ENCODE data around the gene CFAP46. TPM values are rescaled to one million over a fixed set of nuclear protein-coding genes. Genes with fewer than 3 reads are reported as not detected.

The CFAP46 gene
- total and polyA plus RNA-seq, 2 donors (not counting 1 experiment from before 2014, with no cell fraction given): 0.07 TPM; not detected in 1

DNA sequence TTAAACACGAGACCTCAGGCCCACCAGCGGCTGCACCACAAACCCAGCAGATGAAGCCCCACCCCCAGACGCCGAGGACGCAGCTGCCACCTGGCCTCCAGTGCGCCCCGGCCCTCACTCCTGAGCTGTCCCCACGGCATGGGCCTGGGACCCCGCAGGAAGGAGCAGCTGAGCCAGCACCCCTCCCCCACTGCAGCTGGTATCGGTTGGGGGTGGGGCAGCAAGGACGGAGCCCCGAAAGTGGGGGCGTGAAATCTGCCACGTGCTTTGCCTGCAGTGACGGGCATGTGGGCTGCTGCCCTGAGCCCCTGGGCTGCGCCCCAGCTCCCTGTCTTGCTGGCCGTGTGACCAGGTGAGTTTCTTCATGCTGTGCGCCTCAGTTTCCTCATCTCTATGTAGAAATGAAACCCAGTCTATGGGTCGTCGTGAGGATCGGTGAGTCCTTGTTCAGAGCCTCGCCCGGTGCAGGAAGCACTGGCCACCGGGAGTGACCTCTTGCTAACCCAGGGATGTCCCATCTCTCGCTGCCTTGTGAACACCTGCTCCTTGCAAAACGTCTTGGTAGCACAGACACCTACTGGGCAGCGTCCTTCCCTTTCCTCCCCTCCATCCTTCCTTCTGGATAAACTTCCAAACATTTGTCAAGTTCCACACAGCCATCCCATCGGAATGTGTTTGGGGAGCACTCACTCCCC lies 32.0 kb downstream of the CFAP46 start:
- no peaks in the 10 kb centered on the region for H3K36me3 ChIP-seq (replicated peaks in 1 of 2; ENCODE audit: control extremely low read depth in 1 of 2, control insufficient read depth in 1 of 2, extremely low read depth in 1 of 2, insufficient read depth in 2 of 2, low read length in 1 of 2)
- H3K27me3 Mint-ChIP-seq: peaks cover 14% of the 10 kb centered on the region
- H3K9ac ChIP-seq (ENCODE audit: low read length): no peak overlapping the region
- no peak overlapping the region for H3K4me3 Mint-ChIP-seq
- H3K27ac ChIP-seq (ENCODE audit: low read length in 2 of 2): no peak overlapping the region
- no peak overlapping the region for H2AFZ ChIP-seq (ENCODE audit: insufficient read depth, low read depth, low read length, poor library complexity, severe bottlenecking)
- TF ChIP-seq EZH2 (IDR thresholded peaks at IDR 0.05; ENCODE audit: borderline replicate concordance, insufficient read depth, low read depth, low read length, poor library complexity, severe bottlenecking) (no peak), CTCF (IDR thresholded peaks at IDR 0.05) (no peak)
- DNase-seq: no peak
- no peaks in the 10 kb centered on the region for H3K79me2 ChIP-seq (ENCODE audit: control insufficient read depth, insufficient read depth, low read length)
- peaks cover 0 to 15% (median 2%) of the 10 kb centered on the region in 4 experiments for H3K27me3 ChIP-seq (replicated peaks in 1 of 4; ENCODE audit: control extremely low read depth in 1 of 4, control insufficient read depth in 3 of 4, insufficient read depth in 4 of 4, low read length in 3 of 4)
- peaks cover 0 to 38% (median 0%) of the 10 kb centered on the region in 3 donors for H3K9me3 ChIP-seq (ENCODE audit: control extremely low read depth in 1 of 3, control insufficient read depth in 2 of 3, insufficient read depth in 1 of 3, low read length in 2 of 3)
- H3K27ac Mint-ChIP-seq: no peak overlapping the region
- peaks cover 5% of the 10 kb centered on the region for H3K4me1 Mint-ChIP-seq
- CTCF ChIA-PET: no interaction called here
- H3K4me2 ChIP-seq (replicated peaks; ENCODE audit: low read depth, low read length, poor library complexity, severe bottlenecking): no peak overlapping the region
- POLR2A ChIA-PET: no interaction called here
- ATAC-seq (ENCODE audit: low read depth): no peak
- no peak overlapping the region for H3K4me3 ChIP-seq (ENCODE audit: control extremely low read depth in 1 of 5, extremely low read depth in 1 of 5, insufficient read depth in 1 of 5, low read depth in 2 of 5, low read length in 4 of 5)
- intact Hi-C loops (cut with micrococcal nuclease): no loop called here
- H3K4me1 ChIP-seq (ENCODE audit: control insufficient read depth in 2 of 2, insufficient read depth in 2 of 2, low read length in 2 of 2): peaks cover 7 to 8% of the 10 kb centered on the region in 2 donors
- H3K9me3 Mint-ChIP-seq (ENCODE audit: insufficient read depth): no peaks in the 10 kb centered on the region
- no peaks in the 10 kb centered on the region for H4K20me1 ChIP-seq (ENCODE audit: control insufficient read depth, insufficient read depth, low read length, poor library complexity, severe bottlenecking)
- 84% methylated on average over 28 of the region's 28 CpGs for WGBS (ENCODE audit: insufficient coverage)

GRCh38 chr10:132909491-132910071 lies 32.8 kb downstream of the CFAP46 start:
- no peak overlapping the region for H3K27ac Mint-ChIP-seq
- H3K4me1 Mint-ChIP-seq: peaks cover 3% of the 10 kb centered on the region
- Histone ChIP-seq H3K27me3 (replicated peaks in 1 of 4; ENCODE audit: control extremely low read depth in 1 of 4, control insufficient read depth in 3 of 4, insufficient read depth in 4 of 4, low read length in 3 of 4) (peaks cover 0 to 10% (median 2%) of the 10 kb centered on the region in 4 experiments), H3K4me1 (ENCODE audit: control insufficient read depth in 2 of 2, insufficient read depth in 2 of 2, low read length in 2 of 2) (peaks cover 0 to under 1% of the 10 kb centered on the region in 2 donors), H2AFZ (ENCODE audit: insufficient read depth, low read depth, low read length, poor library complexity, severe bottlenecking) (no peak overlapping the region), H3K36me3 (replicated peaks in 1 of 2; ENCODE audit: control extremely low read depth in 1 of 2, control insufficient read depth in 1 of 2, extremely low read depth in 1 of 2, insufficient read depth in 2 of 2, low read length in 1 of 2) (no peaks in the 10 kb centered on the region), H4K20me1 (ENCODE audit: control insufficient read depth, insufficient read depth, low read length, poor library complexity, severe bottlenecking) (no peaks in the 10 kb centered on the region), H3K79me2 (ENCODE audit: control insufficient read depth, insufficient read depth, low read length) (no peaks in the 10 kb centered on the region), H3K4me3 (ENCODE audit: control extremely low read depth in 1 of 5, extremely low read depth in 1 of 5, insufficient read depth in 1 of 5, low read depth in 2 of 5, low read length in 4 of 5) (no peak overlapping the region), H3K27ac (ENCODE audit: low read length in 2 of 2) (no peak overlapping the region), H3K4me2 (replicated peaks; ENCODE audit: low read depth, low read length, poor library complexity, severe bottlenecking) (no peak overlapping the region), H3K9me3 (ENCODE audit: control extremely low read depth in 1 of 3, control insufficient read depth in 2 of 3, insufficient read depth in 1 of 3, low read length in 2 of 3) (peaks cover 0 to 41% (median 0%) of the 10 kb centered on the region in 3 donors), H3K9ac (ENCODE audit: low read length) (no peak overlapping the region)
- H3K27me3 Mint-ChIP-seq: peaks cover 19% of the 10 kb centered on the region
- no peak for DNase-seq
- intact Hi-C loops (cut with micrococcal nuclease): no loop called here
- no peaks in the 10 kb centered on the region for H3K9me3 Mint-ChIP-seq (ENCODE audit: insufficient read depth)
- no peak for TF ChIP-seq EZH2 (IDR thresholded peaks at IDR 0.05; ENCODE audit: borderline replicate concordance, insufficient read depth, low read depth, low read length, poor library complexity, severe bottlenecking)
- TF ChIP-seq CTCF (IDR thresholded peaks at IDR 0.05): no peak
- ChIA-PET POLR2A (no interaction called here), CTCF (no interaction called here)
- WGBS (ENCODE audit: insufficient coverage): 94% methylated on average over 21 of the region's 21 CpGs
- ATAC-seq (ENCODE audit: low read depth): no peak
- no peak overlapping the region for H3K4me3 Mint-ChIP-seq
